HG02884 (cell line): ENCODE data around the gene CABP1.
"Not testable (repeated sequence)": the region's sequence is repeated elsewhere in the genome, so short reads cannot be mapped to it uniquely, and the experiment has no call there.

Experiments used
- ATAC-seq: cut with Tn5 transposase; IDR thresholded peaks from one replicate; pipeline ENCODE4 v1.9.1; 2021; ENCODE audit warnings: mild to moderate bottlenecking, moderate library complexity; ENCODE audit not compliant: unreplicated experiment

The CABP1 gene

DNA sequence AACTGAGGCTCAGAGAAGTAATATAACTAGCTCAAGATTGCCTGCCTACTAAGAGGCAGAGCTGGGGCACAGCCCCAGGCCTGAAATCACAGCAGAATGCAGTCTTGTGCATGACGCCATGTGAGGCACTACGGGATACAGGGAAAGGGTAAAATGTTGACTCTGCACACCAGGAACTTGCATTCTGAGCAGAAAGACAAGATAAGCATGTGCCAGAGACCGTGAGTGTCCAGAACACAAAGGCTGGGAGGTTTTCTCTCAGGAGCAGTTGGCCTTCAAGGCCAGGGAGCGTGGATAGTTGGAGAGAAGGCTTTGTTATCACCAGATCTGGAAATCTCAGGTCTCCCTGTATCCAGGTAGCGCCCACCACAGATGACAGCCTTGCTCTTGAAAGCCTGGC is 23.3 kb downstream of the CABP1 start:
- no peak for ATAC-seq

DNA sequence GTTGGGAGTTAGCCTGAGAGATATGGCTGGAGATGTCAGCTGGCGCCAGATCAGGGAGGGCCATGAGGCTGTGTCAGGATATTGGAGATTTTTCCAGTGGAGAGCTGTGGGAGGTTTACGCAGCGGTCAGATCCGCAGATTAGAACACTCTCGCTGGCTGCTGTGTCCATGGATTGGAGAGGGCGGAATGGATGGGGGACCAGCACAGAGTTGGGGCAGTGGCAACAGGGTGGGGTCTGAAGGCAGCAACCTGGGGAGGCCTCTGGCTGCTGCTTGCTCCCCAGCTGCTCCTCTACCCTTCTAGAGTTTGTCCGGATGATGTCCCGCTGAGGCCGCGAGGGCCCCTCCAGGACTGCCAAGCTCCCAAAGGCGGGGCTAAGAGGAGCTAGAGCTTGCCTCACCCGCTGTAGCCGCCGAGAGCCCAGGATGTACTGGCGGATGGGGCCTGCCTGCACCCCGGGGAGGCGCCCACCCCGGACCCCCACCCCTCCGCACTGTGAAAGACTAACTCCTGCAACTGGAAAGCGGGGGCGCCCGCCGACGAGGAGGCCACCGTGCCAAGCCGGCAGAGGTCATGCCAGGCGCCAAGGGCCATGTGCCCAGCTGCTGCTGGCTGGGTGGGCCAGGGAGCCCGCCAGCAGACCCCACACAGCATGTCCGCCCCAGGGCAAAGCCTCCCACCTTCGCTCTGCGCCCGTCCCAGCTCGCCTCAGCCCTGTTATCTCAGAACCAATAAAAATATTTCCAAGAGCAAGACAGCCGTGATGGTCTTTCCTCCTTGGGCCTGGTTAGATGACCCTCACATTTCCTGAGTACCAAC is 26.4 kb downstream of the CABP1 start:
- ATAC-seq = no peak

DNA sequence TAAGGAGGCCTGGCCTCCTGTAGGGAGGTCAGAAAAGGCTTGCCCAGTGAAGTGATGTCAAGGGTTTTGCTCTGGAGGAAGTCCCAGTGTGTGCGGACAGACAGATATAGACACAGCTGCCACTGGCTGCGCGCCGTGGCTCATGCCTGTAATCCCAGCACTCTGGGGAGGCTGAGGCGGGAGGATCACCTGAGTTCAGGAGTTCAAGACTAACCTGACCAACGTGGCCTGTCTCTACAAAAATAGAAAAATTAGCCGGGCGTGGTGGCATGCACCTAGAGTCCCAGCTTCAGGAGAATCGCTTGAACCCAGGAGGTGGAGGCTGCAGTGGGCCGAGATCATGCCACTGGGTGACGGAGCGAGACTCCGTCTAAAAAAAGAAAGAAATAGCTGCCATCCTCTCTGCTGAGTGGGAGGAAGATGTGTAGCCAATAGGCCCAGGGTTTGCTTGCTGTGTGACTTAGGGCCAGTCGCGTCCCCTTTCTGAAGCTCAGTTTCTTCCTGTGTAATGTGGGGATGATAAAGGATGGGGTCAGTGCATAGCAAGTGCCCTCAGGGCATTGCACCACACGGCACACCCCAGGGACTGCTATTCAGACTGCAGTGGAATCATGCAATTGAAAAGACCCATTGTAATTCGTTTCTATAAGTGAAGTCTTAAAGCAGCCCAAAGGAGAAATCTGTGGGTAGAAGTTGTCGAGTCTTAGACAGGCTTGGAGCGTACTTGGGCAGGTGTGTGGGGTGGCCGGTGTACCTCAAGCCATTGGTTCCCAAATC is 27.9 kb downstream of the CABP1 start:
- no peak for ATAC-seq

DNA sequence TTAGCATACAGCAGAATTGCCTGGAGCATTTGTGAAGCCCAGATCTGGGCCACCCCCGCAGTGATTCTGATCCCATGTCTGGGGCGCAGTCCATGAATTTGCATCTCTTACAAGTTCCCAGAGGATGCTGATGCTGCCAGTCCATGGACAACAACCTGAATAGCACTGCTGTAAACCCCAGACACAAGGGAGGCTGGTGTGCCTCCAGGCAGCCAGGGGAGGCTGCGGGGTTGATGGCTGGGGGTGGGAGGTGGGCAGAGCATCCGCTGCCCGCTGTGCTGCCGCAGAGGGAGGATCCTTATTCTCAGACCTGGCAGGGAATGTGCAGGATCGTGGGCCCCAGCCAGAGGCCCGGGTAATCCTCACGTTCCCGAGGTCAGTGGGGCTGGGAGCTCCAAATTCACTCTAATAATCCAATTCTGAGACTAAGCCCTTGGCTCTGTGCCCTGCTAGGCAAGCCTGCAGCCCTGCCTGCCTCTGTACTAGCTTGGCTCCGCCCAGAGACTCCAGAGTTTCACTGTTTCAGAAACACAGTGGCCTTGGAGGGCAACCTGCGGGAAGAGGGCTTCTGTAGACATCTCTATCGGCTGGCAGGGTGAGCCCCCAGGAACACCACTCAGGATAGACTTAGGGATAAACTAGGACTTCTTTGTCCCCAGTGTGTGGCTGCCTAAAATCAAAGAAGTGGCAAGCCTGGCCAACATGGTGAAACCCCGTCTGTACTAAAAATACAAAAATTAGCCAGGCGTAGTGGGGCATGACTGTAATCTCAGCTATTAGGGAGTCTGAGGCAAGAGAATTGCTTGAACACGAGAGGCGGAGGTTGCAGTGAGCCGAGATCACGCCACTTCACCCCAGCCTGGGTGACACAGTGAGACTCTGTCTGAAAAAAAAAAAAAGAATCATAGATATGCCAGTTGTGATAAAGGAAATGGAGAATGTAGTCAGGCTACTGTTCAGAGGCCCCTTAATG is 28.7 kb downstream of the CABP1 start:
- ATAC-seq = peak; percentile 51

DNA sequence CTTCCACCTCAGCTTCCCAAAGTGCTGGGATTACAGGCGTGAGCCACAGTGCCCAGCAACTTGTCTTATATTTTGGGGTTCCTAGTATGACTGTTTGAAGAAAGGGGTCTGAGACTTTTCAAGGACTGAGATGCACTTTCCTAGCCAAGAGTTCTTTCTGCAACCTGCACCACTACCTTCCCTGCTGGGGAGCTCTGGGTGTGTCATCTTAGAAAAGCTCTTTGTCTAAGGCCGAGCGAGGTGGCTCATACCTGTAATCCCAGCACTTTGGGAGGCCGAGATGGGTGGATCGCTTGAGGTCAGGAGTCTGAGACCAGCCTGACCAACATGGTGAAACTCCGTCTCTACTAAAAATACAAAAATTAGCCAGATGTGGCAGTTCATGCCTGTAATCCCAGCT is 29.8 kb downstream of the CABP1 start:
- not testable (repeated sequence) for ATAC-seq

DNA sequence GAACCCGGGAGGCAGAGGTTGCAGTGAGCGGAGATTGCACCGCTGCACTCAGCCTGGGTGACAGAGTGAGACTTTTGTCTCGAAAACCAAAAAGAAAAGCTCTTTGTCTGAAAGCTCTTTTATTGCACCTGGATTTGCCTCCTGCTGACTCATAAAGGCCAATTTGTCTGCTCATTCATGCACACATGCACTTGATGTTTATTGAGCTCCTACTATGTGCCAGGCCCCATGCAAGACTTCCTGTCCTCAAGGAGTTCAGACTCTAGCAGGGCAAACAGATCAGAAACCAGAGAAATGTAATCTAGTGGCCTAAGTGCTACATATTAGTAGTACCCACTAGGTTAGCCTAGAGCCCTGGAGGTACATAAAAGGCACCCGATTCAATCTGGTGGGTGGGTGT is 30.2 kb downstream of the CABP1 start:
- ATAC-seq = no peak

DNA sequence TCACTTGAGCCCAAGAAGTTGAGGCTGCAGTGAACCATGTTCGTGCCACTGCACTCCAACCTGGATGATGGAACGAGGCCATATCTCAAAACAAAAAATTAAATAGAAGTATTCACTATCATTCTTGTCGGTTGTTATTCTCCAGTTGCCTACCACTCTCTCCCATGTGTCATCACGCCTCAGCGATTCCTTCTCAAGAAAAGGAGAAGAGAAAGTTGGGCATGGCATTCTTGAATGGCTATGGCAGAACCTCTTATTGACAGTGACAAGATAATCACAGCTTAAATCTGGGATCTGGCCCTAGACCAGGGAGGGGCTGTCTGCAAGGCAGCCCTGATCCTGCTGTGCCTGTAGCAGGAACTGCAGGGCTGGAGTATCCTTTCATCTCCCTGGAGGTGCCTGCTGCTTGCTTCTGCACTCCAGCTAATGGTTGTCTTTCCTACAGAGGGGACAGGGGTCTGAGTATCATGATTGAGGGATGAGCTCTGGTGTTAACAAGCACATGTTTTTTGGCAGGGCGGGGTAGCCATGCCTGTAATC is 33.7 kb downstream of the CABP1 start:
- ATAC-seq = no peak

DNA sequence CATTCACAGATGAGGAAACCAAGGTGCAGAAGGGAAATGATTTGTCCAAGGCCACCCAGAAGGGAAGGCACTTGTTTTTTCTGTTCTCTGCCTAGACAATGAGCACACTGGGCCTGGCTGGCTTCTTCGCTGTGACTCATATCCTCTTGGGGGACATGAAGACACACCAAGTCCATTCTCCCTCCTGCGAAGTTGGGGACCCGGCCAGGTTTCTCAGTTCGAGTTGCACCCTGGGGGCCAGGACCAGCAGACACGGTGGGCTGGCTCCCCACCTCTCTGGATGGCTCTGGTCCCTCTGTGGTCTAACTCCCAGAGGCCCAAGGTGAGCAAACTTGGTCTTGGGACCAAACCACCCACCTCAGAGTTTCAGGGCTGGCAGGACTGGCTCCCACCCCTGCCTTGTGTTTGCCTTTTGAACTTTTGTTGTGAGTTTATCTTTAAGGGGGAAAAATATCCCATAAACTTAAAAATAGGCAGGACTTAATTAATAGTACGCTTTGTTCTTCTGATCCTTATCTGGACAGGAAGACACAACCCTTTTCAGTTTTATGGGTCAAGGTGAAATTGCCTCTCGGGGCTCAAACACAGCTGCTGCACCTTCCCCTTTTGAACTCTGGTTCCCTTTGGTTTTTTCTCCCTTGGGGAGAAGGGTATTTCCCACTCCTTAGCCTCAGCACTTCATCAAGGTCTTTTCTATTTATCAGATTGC is 37.5 kb downstream of the CABP1 start:
- ATAC-seq = no peak

DNA sequence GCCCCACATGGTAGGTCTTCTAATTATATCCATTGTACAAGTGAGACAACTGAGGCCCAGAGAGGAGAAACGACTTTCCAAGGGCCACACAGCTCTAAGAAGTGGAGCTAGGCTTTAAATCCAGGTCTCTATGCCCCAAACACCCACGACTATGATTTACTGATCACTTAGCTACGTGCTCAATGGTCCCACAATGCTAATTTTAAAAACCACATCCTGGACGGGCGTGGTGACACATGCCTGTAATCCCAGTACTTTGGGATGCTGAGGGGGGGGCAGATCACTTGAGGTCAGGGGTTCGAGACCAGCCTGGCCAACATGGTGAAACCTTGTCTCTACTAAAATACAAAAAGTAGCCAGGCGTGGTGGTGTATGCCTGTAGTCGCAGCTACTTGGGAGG is 38.1 kb downstream of the CABP1 start:
- ATAC-seq = no peak

DNA sequence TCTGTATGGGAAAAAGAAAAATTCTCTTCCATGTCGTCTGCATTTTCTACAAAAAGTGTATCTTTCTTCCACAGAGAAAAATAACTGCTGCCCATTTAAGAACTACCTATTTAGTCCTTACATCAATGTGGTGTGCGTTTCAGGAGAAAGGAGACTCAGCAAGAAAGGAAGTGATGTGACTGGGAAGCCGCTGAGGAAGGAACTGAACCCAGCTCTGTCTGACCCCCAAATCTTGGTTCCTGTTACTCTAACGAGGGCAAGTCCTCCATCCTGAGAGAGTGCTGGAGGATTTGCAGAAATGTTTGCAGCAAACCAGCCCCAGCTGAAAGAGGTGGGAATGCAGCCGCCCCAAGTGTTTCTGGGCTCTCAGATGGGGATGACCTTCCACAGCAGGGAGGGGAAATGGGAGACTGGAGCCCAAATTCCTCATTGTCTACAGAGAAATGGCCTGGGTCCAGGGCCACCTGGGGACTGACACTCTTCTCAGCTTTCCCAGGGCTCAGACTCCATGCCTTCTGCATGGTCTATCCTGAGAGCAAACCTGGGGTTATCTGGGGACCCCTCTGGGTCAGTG is 39.8 kb downstream of the CABP1 start:
- ATAC-seq = no peak

DNA sequence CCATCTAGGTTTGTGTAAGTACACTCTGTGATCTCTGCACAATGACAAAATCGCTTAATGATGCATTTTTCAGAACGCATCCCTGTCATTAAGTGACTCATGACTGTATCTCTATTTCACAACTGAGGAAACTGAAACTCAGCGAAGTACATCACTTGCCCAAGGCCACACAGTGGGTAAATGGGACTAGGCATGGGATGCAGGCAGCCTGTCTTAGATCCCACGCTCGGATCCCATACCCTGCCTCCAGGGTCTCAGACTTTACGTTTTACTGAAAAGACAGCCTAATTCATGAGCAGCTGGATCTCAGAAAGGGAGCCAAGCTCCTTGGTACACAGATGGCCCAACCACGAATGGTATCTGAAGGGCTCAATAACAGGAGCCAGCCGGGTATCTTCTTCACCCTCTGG is 44.1 kb downstream of the CABP1 start:
- ATAC-seq = no peak

DNA sequence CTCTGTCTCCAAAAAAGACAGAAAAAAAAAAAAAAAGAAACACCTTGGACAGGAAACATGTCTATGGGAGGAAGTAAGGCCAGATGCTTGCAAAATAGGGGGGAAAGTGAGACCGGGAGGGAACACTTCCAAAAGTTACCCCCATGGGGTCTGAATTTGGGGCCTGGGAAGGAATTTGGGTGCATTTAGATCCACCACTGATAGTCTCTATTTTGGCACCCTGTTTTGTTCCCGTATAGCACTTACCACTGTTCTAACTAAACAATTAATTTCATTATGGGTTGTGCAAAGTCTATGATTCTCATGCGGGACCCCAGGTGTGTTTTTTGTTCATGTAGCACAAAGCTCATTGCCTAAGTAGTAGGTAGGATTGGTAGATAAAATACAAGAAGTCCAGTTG is 45.1 kb downstream of the CABP1 start:
- ATAC-seq = no peak

DNA sequence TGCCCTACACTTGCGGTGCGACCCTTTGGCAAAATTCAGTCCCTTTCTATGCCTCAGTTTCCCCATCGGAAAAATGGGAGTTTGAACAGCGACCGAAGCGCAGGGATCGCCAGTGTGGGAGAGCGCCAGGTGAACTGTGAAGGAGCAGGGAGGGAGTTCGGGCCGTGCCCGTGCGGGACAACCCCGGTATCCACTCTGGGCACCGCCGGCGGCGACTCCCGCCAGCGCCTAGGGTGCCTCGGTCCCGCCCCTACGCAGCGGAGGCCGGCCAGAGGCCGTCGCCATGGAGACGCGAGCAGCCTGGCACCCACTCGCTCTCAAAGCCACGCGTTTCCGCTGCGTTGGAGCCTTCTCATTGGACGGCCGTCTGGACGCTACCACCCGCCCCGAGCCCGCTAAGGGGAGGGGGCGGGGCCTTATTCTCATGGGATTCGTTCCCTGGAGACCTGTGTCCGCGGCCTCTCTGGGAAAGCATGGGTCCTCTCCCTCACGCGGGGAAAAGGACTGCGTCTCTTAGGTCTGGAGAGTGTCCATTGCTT is 45.8 kb downstream of the CABP1 start:
- ATAC-seq = peak; percentile 65

DNA sequence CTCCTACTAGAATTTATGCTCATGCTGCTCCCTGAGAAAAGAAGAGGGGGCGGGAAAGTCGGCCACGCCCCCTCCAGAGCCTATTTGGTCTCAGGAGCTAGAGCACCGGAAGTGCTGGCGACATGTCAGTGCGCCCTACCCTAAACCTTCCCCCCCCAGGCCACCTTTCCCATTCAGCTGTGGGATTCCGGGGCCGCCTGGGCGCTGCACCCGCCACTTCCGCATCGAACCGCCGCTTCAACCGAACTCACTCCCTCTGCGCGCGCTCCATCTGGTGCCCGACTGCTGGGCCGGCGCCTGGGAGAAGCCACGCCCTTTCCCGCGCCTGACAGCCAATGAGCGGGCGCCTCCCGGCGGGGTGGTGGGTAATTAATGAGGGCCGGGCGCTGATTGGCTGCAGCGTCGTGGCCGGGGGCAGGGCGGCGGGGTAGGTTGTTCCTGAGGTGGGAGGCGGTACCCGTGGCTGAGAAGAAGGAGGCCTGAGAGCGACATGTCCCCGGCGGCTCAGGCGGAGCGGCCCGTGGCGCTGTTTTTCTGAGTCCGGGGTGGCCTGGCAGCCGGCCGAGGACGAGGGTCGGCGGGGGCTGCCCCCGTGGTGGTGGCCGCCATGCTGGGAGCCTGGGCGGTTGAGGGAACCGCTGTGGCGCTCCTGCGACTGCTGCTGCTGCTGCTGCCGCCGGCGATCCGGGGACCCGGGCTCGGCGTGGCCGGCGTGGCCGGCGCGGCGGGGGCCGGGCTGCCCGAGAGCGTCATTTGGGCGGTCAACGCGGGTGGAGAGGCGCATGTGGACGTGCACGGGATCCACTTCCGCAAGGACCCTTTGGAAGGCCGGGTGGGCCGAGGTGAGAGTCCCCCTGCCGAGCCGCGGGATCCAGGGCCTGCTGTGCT is 46.5 kb downstream of the CABP1 start, which contains the start of gene MLEC:
TSS of gene MLEC (plus strand) at position 460 of the 888 bp plus-strand sequence. CDS start at position 608, 148 bp downstream.
- peak; percentile 58 for ATAC-seq

DNA sequence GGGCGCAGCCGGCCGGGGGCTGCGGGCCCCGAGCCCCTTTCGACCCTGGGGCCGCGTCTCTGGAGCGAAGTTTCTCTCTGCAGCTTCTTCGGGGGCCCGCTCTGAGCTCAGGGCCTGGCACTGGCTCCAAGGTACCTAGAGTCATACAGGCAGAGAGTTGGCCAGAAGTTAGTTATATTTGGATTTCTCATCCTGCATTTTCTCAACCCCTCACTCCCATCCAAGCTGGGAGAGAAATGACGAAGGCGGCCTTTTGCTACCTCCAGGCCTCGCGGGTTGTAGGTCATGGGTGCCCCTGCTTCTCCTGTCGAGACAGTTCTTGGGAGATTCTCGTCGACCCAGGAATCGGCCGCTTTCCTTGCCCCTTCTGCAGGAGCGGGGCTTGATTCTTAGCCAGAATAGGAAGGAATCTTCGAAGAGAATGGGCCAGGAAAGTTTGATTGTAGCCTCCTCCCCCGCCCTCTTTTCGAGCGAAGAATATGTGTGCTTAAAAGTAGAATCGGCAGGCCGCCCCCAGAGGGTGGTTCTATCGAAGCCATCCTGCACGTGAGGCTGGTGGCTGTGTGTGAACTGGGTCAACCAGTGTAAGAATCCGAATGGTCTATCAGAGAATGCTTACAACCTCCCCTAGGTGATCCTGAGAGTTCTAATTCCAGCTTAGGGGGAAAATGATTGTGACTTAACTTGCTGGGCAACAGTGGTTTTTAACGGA is 47.3 kb downstream of the CABP1 start:
- no peak for ATAC-seq

DNA sequence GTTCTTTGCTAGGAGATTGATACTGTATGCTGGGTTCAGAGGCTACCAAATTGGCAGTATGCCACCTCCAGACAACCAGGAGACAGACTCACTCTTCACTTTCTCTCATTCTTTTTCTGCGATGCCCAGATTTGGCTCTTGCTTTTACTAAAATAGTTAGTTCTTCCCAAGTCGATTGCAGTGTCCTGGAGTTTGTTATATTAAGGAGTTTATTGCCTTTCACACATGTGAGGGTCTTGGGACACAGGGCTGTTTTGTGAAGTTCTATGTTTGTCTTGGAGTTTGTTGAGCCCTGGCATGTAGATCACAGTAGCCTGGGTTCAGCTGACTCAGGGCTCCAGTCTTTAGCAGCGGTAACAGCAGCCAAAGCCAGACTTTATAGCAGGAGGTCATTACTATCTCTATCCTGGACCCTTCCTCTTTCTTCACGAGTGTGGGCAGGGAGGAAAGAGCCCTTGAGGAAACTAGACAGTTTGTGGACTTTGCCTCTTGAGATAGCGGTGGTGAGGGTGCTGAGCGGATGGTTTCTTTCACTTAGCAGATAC is 48.2 kb downstream of the CABP1 start:
- no peak for ATAC-seq

DNA sequence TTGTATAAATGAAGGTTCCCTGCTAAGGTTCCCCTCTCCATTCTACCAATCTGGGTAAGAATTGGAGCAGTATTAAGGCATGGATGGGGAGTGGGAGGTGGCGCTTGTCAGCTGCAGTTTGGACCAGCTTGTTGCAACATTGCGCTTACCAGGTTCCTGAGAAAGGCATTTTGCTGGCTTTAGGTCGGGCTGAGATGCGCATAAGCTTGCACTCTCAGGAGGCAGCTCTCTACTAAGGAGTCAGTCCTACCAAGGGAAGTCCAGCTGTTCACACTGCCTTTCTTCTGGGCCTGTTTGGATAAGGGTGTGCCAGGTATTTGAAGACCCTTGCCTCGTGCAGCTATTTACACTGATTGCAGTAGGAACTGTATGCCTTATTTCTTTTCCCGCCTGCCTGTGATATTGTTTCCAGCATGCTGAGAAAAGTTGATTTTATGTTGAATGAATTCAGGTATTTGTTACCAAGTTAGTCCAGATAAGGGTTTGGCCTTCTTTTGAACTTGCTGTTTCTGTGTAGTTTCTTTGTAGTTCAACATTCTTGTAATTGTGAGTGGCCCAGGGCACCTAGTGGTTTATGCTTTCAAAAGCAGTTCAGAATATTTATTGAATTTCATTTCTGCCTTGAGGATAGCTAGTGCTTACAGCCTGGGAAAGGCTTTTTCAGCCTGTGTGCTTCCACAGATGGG is 49.1 kb downstream of the CABP1 start:
- ATAC-seq = no peak
